ENCODE results near the gene C11orf86. TPM values are rescaled to one million over a fixed set of nuclear protein-coding genes. Genes with fewer than 3 reads are reported as not detected.

The C11orf86 gene
- total RNA-seq, 2 experiments from 2014 or later, result not detected

DNA sequence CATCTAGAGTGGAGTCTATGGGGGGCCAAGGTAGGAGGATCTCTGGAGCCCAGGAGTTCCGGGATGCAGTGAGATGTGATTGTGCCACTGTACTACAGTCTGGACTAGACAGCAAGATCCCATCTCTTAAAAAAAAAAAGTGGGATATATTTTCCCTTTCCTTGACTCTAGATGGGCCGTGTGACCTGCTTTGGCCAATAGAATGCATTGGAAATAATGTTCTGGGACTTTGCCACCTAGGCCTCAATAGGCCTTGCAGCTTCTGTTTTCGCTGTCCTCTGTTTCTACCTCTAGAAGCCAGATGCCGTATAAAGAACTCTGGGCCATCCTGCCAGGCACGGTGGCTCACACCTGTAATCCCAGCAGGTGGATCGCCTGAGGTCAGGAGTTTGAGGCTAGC is 3.6 kb downstream of the C11orf86 start:
- Mint-ChIP-seq H3K9me3 (peaks cover 3% of the 10 kb centered on the region), H3K27ac (no peak overlapping the region), H3K4me3 (no peak overlapping the region), H3K4me1 (ENCODE audit: low read depth) (peaks cover 4% of the 10 kb centered on the region), H3K36me3 (ENCODE audit: low read depth) (no peaks in the 10 kb centered on the region), H3K27me3 (peaks cover 6% of the 10 kb centered on the region)
- intact Hi-C loops (cut with micrococcal nuclease), result no loop called here
- ChIA-PET CTCF (no interaction called here), POLR2A (no interaction called here)
- ATAC-seq, result no peak
- no peak for DNase-seq
- TF ChIP-seq, protein P1, sequence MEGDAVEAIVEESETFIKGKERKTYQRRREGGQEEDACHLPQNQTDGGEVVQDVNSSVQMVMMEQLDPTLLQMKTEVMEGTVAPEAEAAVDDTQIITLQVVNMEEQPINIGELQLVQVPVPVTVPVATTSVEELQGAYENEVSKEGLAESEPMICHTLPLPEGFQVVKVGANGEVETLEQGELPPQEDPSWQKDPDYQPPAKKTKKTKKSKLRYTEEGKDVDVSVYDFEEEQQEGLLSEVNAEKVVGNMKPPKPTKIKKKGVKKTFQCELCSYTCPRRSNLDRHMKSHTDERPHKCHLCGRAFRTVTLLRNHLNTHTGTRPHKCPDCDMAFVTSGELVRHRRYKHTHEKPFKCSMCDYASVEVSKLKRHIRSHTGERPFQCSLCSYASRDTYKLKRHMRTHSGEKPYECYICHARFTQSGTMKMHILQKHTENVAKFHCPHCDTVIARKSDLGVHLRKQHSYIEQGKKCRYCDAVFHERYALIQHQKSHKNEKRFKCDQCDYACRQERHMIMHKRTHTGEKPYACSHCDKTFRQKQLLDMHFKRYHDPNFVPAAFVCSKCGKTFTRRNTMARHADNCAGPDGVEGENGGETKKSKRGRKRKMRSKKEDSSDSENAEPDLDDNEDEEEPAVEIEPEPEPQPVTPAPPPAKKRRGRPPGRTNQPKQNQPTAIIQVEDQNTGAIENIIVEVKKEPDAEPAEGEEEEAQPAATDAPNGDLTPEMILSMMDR (IDR thresholded peaks at IDR 0.05), result no peak

DNA sequence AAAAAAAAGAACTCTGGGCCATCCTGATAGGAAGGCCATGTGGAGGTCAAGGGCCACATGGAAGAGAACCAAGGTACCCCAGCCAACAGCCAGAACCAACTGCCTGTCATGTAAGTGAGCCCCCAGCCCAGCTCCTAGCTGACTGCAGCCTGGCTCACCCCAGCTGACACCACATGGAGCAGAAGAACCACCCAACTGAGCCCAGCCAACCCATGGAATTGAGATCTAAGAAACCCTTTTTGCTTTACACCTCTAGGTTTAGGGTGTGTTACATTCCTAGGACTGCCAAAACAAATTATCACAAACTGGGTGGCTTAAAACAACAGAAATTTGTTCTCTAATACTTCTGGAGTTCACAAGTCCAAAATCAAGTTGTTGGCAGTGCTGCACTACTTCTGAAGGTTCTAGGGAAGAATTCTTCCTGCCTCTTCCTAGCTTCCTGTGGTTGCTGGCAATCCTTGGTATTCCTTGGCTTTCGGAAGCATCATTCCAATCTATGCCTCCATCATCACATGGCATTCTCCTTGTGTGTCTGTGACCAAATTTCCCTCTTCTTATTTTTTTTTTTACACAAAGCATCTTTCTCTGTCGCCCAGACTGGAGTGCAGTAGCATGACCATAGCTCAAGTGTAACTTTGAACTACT is 4.4 kb downstream of the C11orf86 start:
- H3K9me3 Mint-ChIP-seq, result peaks cover 3% of the 10 kb centered on the region
- ChIA-PET POLR2A (interaction anchor here (0.6 kb wide), 1 partner anchor 32 kb away, joined by 3 read pairs; no protein-coding TSS in a partner anchor), CTCF (no interaction called here)
- TF ChIP-seq, protein P1 (IDR thresholded peaks at IDR 0.05), result no peak
- no peak for DNase-seq
- intact Hi-C loops (cut with micrococcal nuclease), result no loop called here
- peaks cover 8% of the 10 kb centered on the region for H3K27me3 Mint-ChIP-seq
- no peak overlapping the region for H3K27ac Mint-ChIP-seq
- no peaks in the 10 kb centered on the region for H3K36me3 Mint-ChIP-seq (ENCODE audit: low read depth)
- no peak for ATAC-seq
- peaks cover 5% of the 10 kb centered on the region for H3K4me1 Mint-ChIP-seq (ENCODE audit: low read depth)
- no peak overlapping the region for H3K4me3 Mint-ChIP-seq

DNA sequence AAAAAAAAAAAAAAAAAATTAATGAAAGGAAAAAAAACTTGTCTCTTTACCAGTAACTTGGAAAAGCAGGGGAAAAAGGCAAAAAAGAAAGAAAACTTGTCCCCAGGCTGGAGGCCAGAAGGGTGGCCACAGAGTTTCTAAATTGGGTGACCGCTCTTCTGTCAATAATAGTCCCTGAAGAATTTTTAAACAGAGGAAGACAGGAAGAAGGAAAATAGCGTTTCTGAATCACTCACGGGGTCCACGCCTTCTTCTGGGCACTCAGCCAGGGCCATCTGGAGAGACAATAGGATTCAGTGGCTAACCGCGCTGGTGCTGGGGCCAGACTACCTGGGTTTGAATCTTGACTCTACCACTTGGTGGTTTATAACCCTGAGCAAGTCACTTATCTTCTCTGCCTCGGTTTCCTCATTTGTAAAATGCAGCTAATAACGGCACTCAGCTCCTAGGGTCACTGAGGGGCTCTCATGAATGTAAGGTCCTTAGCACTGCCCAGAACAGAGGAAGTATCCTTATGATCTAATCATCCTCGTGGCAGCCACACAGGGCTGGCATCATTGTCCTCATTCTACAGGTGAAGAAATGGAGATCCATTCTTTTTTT is 7.0 kb downstream of the C11orf86 start:
- H3K27me3 Mint-ChIP-seq, result peaks cover 5% of the 10 kb centered on the region
- no peak overlapping the region for H3K27ac Mint-ChIP-seq
- peaks cover 7% of the 10 kb centered on the region for H3K4me1 Mint-ChIP-seq (ENCODE audit: low read depth)
- ATAC-seq (no peak), DNase-seq (peak; percentile 66)
- CTCF ChIA-PET, result interaction anchor here (1.0 kb wide), 1 partner anchor 11 kb away, joined by 3 read pairs; no protein-coding TSS in a partner anchor
- intact Hi-C loops (cut with micrococcal nuclease), result no loop called here
- no peak overlapping the region for H3K4me3 Mint-ChIP-seq
- TF ChIP-seq, protein P1 (IDR thresholded peaks at IDR 0.05), result no peak
- H3K36me3 Mint-ChIP-seq (ENCODE audit: low read depth), result no peaks in the 10 kb centered on the region
- H3K9me3 Mint-ChIP-seq, result peaks cover 3% of the 10 kb centered on the region
- POLR2A ChIA-PET, result no interaction called here

DNA sequence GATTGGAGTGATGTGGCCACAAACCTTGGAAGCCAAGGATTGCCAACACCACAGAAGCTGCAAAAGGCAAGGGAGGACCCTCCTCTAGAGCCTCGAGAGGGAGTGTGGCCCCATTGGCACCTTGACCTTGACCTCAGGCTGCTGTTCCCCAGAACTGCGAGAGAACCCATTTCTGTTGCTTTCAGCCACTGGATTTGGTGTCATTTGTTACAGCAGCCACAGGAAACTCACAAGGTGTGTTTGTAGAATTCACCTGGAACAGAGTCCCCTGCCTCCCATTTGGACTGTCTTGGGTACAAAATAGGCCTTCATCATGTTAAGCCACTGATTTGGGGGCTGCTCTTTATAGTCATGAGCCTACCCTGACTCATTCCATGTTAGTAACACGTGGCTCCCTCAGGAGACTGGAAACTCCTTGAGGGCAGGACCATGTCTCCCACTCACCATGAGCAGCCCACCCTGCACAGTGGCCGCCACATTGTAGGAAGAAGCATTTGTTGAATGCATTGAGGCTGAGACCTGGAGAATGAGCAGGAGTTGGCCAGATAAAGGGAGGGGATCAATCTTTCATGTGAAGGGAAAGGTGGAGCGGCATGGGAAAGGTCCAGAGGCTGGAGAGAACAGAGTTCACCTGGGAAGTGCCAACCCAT is 8.3 kb downstream of the C11orf86 start:
- ATAC-seq, result no peak

More for the DNA sequence above, 8.3 kb downstream of the C11orf86 start:
- no peak for DNase-seq
- peaks cover 3% of the 10 kb centered on the region for H3K9me3 Mint-ChIP-seq
- no peak overlapping the region for H3K27ac Mint-ChIP-seq
- no peak overlapping the region for H3K4me3 Mint-ChIP-seq
- H3K36me3 Mint-ChIP-seq (ENCODE audit: low read depth), result no peaks in the 10 kb centered on the region
- peaks cover 7% of the 10 kb centered on the region for H3K4me1 Mint-ChIP-seq (ENCODE audit: low read depth)
- H3K27me3 Mint-ChIP-seq, result peaks cover 8% of the 10 kb centered on the region
- CTCF ChIA-PET, result no interaction called here
- intact Hi-C loops (cut with micrococcal nuclease), result no loop called here
- POLR2A ChIA-PET, result no interaction called here
- TF ChIP-seq, protein P1 (IDR thresholded peaks at IDR 0.05), result no peak
